Measurements from ENCODE around the gene SPACA9.

The SPACA9 gene

DNA sequence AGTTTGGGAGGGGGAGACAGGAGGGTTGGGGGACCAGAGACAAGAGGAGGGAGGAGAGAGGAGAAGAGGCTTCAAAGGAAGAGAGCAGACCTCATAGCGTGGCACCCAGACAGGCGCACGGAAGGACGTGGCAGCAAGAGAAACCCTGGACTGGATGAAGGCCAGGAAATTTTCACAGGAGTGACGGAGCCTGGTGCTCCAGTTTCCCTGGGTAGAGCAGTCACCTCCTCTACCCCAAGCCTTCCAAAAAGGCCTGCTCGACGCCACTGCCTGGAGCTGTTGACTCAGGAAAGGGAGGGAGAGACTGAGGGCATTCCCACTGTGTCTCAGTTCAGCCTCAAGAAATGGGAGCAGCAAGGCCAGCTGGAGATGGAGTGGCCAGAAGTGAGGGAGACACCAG lies 19.9 kb upstream of the SPACA9 start:
- H3K18ac ChIP-seq (ENCODE audit: low read depth in 1 of 2, low read length in 2 of 2) = no peak overlapping the region
- no peak overlapping the region for H2BK5ac ChIP-seq (ENCODE audit: low read depth, low read length, poor library complexity, severe bottlenecking)
- H3K4me3 ChIP-seq (ENCODE audit: insufficient read depth in 1 of 2, low read depth in 1 of 2, low read length in 2 of 2) = no peak overlapping the region
- 86% methylated on average over 7 of the region's 7 CpGs for WGBS
- no peaks in the 10 kb centered on the region for H3K9me3 ChIP-seq (ENCODE audit: control insufficient read depth, low read length)
- no peak for DNase-seq
- H3K23ac ChIP-seq (ENCODE audit: low read length in 2 of 2) = no peak overlapping the region
- peaks cover 11 to 59% of the 10 kb centered on the region in 2 experiments for H3K27me3 ChIP-seq (ENCODE audit: control insufficient read depth in 1 of 2, insufficient read depth in 1 of 2, low read length in 2 of 2)
- no peak overlapping the region for H3K4me2 ChIP-seq (ENCODE audit: low read length, poor library complexity, severe bottlenecking)
- H2AK5ac ChIP-seq (ENCODE audit: low read length, severe bottlenecking) = no peak overlapping the region
- H3K27ac ChIP-seq (ENCODE audit: low read length, poor library complexity, severe bottlenecking) = no peak overlapping the region
- no peak overlapping the region for H2BK12ac ChIP-seq (ENCODE audit: low read length in 2 of 2)
- H4K8ac ChIP-seq (ENCODE audit: low read length) = no peak overlapping the region
- no peak overlapping the region for H2BK120ac ChIP-seq (ENCODE audit: low read depth, low read length)
- no peak overlapping the region for H4K91ac ChIP-seq (ENCODE audit: low read length)
- H3K36me3 ChIP-seq (ENCODE audit: control insufficient read depth in 1 of 2, insufficient read depth in 2 of 2, low read depth in 1 of 2, low read length in 2 of 2) = no peaks in the 10 kb centered on the region
- H2BK15ac ChIP-seq (ENCODE audit: low read depth, poor library complexity, severe bottlenecking) = no peak overlapping the region
- H3K4ac ChIP-seq (ENCODE audit: low read depth in 1 of 2, low read length in 2 of 2) = no peak overlapping the region
- H3K9ac ChIP-seq (ENCODE audit: low read length) = no peak overlapping the region
- H3K4me1 ChIP-seq (ENCODE audit: control insufficient read depth, insufficient read depth, low read depth, low read length) = peaks cover 10% of the 10 kb centered on the region
- no peaks in the 10 kb centered on the region for H3K79me1 ChIP-seq (replicated peaks; ENCODE audit: low read length, poor library complexity, severe bottlenecking)
- H2AFZ ChIP-seq (ENCODE audit: low read depth, low read length) = no peak overlapping the region
- H3K14ac ChIP-seq (ENCODE audit: low read length in 2 of 2) = no peak overlapping the region

DNA sequence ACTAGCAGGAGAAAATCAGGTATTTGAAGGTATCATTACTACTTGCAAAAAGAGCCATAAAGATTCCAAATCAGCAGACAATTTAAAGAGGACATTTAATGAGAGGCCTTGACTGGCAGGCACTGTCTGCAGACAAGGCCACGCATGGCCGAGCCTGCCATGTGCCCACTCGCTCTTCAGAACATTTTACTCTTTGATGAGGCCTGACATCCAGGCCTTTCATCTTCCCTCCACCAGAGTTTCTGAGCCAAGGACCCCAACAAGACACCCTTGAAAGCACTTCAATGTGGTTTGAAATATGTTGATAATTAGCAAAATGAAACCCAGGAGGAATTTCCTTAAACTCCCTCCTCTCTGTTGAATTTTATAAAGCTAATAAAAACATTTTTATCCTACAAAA lies 17.0 kb upstream of the SPACA9 start:
- H3K18ac ChIP-seq (ENCODE audit: low read depth in 1 of 2, low read length in 2 of 2) = no peak overlapping the region

DNA sequence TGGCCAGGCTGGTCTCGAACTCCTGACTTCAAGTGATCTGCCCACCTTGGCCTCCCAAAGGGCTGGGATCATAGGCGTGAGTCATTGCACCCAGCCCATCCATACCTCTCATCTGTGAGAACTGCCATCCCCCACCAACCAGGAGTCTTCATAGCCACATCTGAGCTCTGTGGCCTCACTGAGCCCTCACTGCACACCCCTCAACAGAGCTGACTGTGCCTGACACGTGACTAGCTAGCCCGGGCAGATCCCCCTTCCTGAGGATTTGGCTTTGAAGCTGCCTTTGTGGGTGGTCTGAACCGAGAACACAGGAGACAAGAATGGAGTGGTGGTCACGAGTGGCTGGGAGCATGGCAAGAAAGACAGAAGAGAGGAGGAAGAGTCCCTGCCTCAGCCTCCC lies 16.2 kb upstream of the SPACA9 start:
- Histone ChIP-seq H3K9me3 (ENCODE audit: control insufficient read depth, low read length) (no peaks in the 10 kb centered on the region), H3K4ac (ENCODE audit: low read depth in 1 of 2, low read length in 2 of 2) (no peak overlapping the region)
- WGBS = 79% methylated on average over 6 of the region's 6 CpGs

More for the DNA sequence above, 17.0 kb upstream of the SPACA9 start:
- H3K79me1 ChIP-seq (replicated peaks; ENCODE audit: low read length, poor library complexity, severe bottlenecking) = no peaks in the 10 kb centered on the region
- no peak overlapping the region for H3K9ac ChIP-seq (ENCODE audit: low read length)
- no peak overlapping the region for H3K14ac ChIP-seq (ENCODE audit: low read length in 2 of 2)
- H3K27me3 ChIP-seq (ENCODE audit: control insufficient read depth in 1 of 2, insufficient read depth in 1 of 2, low read length in 2 of 2) = peaks cover 19 to 62% of the 10 kb centered on the region in 2 experiments
- H2BK120ac ChIP-seq (ENCODE audit: low read depth, low read length) = no peak overlapping the region
- no peak overlapping the region for H3K4me2 ChIP-seq (ENCODE audit: low read length, poor library complexity, severe bottlenecking)
- 90% methylated on average over 3 of the region's 3 CpGs for WGBS
- H3K9me3 ChIP-seq (ENCODE audit: control insufficient read depth, low read length) = no peaks in the 10 kb centered on the region
- H2BK12ac ChIP-seq (ENCODE audit: low read length in 2 of 2) = no peak overlapping the region
- H3K23ac ChIP-seq (ENCODE audit: low read length in 2 of 2) = no peak overlapping the region
- H2AK5ac ChIP-seq (ENCODE audit: low read length, severe bottlenecking) = no peak overlapping the region
- H2AFZ ChIP-seq (ENCODE audit: low read depth, low read length) = no peak overlapping the region
- H3K4ac ChIP-seq (ENCODE audit: low read depth in 1 of 2, low read length in 2 of 2) = no peak overlapping the region
- H2BK5ac ChIP-seq (ENCODE audit: low read depth, low read length, poor library complexity, severe bottlenecking) = no peak overlapping the region
- H4K91ac ChIP-seq (ENCODE audit: low read length) = no peak overlapping the region
- no peaks in the 10 kb centered on the region for H3K36me3 ChIP-seq (ENCODE audit: control insufficient read depth in 1 of 2, insufficient read depth in 2 of 2, low read depth in 1 of 2, low read length in 2 of 2)
- no peak overlapping the region for H3K27ac ChIP-seq (ENCODE audit: low read length, poor library complexity, severe bottlenecking)
- DNase-seq = no peak
- H3K4me3 ChIP-seq (ENCODE audit: insufficient read depth in 1 of 2, low read depth in 1 of 2, low read length in 2 of 2) = no peak overlapping the region
- H2BK15ac ChIP-seq (ENCODE audit: low read depth, poor library complexity, severe bottlenecking) = no peak overlapping the region
- no peak overlapping the region for H4K8ac ChIP-seq (ENCODE audit: low read length)
- peaks cover 10% of the 10 kb centered on the region for H3K4me1 ChIP-seq (ENCODE audit: control insufficient read depth, insufficient read depth, low read depth, low read length)

GRCh38 chr9:132863096-132863495 lies 15.6 kb upstream of the SPACA9 start:
- no peak overlapping the region for H3K4me2 ChIP-seq (ENCODE audit: low read length, poor library complexity, severe bottlenecking)
- no peak overlapping the region for H3K18ac ChIP-seq (ENCODE audit: low read depth in 1 of 2, low read length in 2 of 2)
- no peak overlapping the region for H2BK5ac ChIP-seq (ENCODE audit: low read depth, low read length, poor library complexity, severe bottlenecking)
- 85% methylated on average over 12 of the region's 12 CpGs for WGBS
- H2AK5ac ChIP-seq (ENCODE audit: low read length, severe bottlenecking) = no peak overlapping the region
- H3K14ac ChIP-seq (ENCODE audit: low read length in 2 of 2) = no peak overlapping the region
- no peak overlapping the region for H4K8ac ChIP-seq (ENCODE audit: low read length)
- peaks cover under 1% of the 10 kb centered on the region for H3K4me1 ChIP-seq (ENCODE audit: control insufficient read depth, insufficient read depth, low read depth, low read length)
- no peaks in the 10 kb centered on the region for H3K9me3 ChIP-seq (ENCODE audit: control insufficient read depth, low read length)
- DNase-seq = no peak
- H3K79me1 ChIP-seq (replicated peaks; ENCODE audit: low read length, poor library complexity, severe bottlenecking) = no peaks in the 10 kb centered on the region
- H3K27me3 ChIP-seq (ENCODE audit: control insufficient read depth in 1 of 2, insufficient read depth in 1 of 2, low read length in 2 of 2) = peaks cover 19 to 51% of the 10 kb centered on the region in 2 experiments
- no peak overlapping the region for H3K27ac ChIP-seq (ENCODE audit: low read length, poor library complexity, severe bottlenecking)
- no peak overlapping the region for H2BK15ac ChIP-seq (ENCODE audit: low read depth, poor library complexity, severe bottlenecking)
- no peak overlapping the region for H3K23ac ChIP-seq (ENCODE audit: low read length in 2 of 2)
- H2AFZ ChIP-seq (ENCODE audit: low read depth, low read length) = no peak overlapping the region
- H4K91ac ChIP-seq (ENCODE audit: low read length) = no peak overlapping the region
- no peaks in the 10 kb centered on the region for H3K36me3 ChIP-seq (ENCODE audit: control insufficient read depth in 1 of 2, insufficient read depth in 2 of 2, low read depth in 1 of 2, low read length in 2 of 2)
- H2BK12ac ChIP-seq (ENCODE audit: low read length in 2 of 2) = no peak overlapping the region
- H2BK120ac ChIP-seq (ENCODE audit: low read depth, low read length) = no peak overlapping the region
- H3K9ac ChIP-seq (ENCODE audit: low read length) = no peak overlapping the region
- no peak overlapping the region for H3K4me3 ChIP-seq (ENCODE audit: insufficient read depth in 1 of 2, low read depth in 1 of 2, low read length in 2 of 2)
- H3K4ac ChIP-seq (ENCODE audit: low read depth in 1 of 2, low read length in 2 of 2) = no peak overlapping the region

More for the DNA sequence above, 16.2 kb upstream of the SPACA9 start:
- no peak overlapping the region for H4K91ac ChIP-seq (ENCODE audit: low read length)
- H3K14ac ChIP-seq (ENCODE audit: low read length in 2 of 2) = no peak overlapping the region
- H2BK120ac ChIP-seq (ENCODE audit: low read depth, low read length) = no peak overlapping the region
- no peak overlapping the region for H2BK5ac ChIP-seq (ENCODE audit: low read depth, low read length, poor library complexity, severe bottlenecking)
- H2AK5ac ChIP-seq (ENCODE audit: low read length, severe bottlenecking) = no peak overlapping the region
- H3K27ac ChIP-seq (ENCODE audit: low read length, poor library complexity, severe bottlenecking) = no peak overlapping the region
- no peak overlapping the region for H2BK15ac ChIP-seq (ENCODE audit: low read depth, poor library complexity, severe bottlenecking)
- no peaks in the 10 kb centered on the region for H3K36me3 ChIP-seq (ENCODE audit: control insufficient read depth in 1 of 2, insufficient read depth in 2 of 2, low read depth in 1 of 2, low read length in 2 of 2)
- no peaks in the 10 kb centered on the region for H3K79me1 ChIP-seq (replicated peaks; ENCODE audit: low read length, poor library complexity, severe bottlenecking)
- H3K23ac ChIP-seq (ENCODE audit: low read length in 2 of 2) = no peak overlapping the region
- no peak overlapping the region for H3K9ac ChIP-seq (ENCODE audit: low read length)
- H3K4me3 ChIP-seq (ENCODE audit: insufficient read depth in 1 of 2, low read depth in 1 of 2, low read length in 2 of 2) = no peak overlapping the region
- peaks cover 19 to 54% of the 10 kb centered on the region in 2 experiments for H3K27me3 ChIP-seq (ENCODE audit: control insufficient read depth in 1 of 2, insufficient read depth in 1 of 2, low read length in 2 of 2)
- peaks cover 6% of the 10 kb centered on the region for H3K4me1 ChIP-seq (ENCODE audit: control insufficient read depth, insufficient read depth, low read depth, low read length)
- no peak overlapping the region for H2BK12ac ChIP-seq (ENCODE audit: low read length in 2 of 2)
- H3K18ac ChIP-seq (ENCODE audit: low read depth in 1 of 2, low read length in 2 of 2) = no peak overlapping the region
- no peak overlapping the region for H2AFZ ChIP-seq (ENCODE audit: low read depth, low read length)
- no peak for DNase-seq
- H3K4me2 ChIP-seq (ENCODE audit: low read length, poor library complexity, severe bottlenecking) = no peak overlapping the region
- no peak overlapping the region for H4K8ac ChIP-seq (ENCODE audit: low read length)

Data from mesenchymal stem cell (in vitro differentiated cells and primary cell).